ENCODE data around the gene UTS2R. TPM values are rescaled to one million over a fixed set of nuclear protein-coding genes. Genes with fewer than 3 reads are reported as not detected.

UTS2R gene
- polyA plus RNA-seq, 1 of the 3 experiments (the other 2 are of a cell fraction): not detected

GRCh38 chr17:82382933-82383255 is 11.3 kb downstream of the UTS2R start:
- WGBS (ENCODE audit: low lambda C conversion rate): 61% methylated on average over 11 of the region's 11 CpGs
- CTCF ChIA-PET: interaction anchor here (1.1 to 2.6 kb wide), 5 partner anchors 16 to 146 kb away, joined by 3 to 9 read pairs (median 5); no protein-coding TSS in a partner anchor
- Histone ChIP-seq H3K9me2 (no peaks in the 10 kb centered on the region), H3K27me3 (ENCODE audit: insufficient read depth) (peaks cover 29% of the 10 kb centered on the region), H3K4me2 (no peak overlapping the region), H3F3A (replicated peaks; ENCODE audit: insufficient read depth) (peaks cover 5% of the 10 kb centered on the region), H3K79me2 (ENCODE audit: insufficient read depth) (no peaks in the 10 kb centered on the region), H3K9ac (no peak overlapping the region), H2AFZ (ENCODE audit: low read depth) (no peak overlapping the region), H3K27ac (ENCODE audit: low read depth in 2 of 2, low read length in 1 of 2) (no peak overlapping the region), H3K36me3 (replicated peaks in 1 of 2; ENCODE audit: control insufficient read depth in 1 of 2, insufficient read depth in 2 of 2, low read length in 1 of 2) (no peaks in the 10 kb centered on the region), H3K4me3 (ENCODE audit: low read depth in 2 of 2, low read length in 1 of 2) (no peak overlapping the region), H4K20me1 (ENCODE audit: insufficient read depth) (0 out of 2 replicates have a peak, but pooled peaks cover 8% of the 10 kb centered on the region), H3K4me1 (ENCODE audit: control insufficient read depth in 1 of 2, insufficient read depth in 2 of 2, low read depth in 1 of 2, low read length in 1 of 2) (peaks cover 6 to 65% of the 10 kb centered on the region in 2 experiments; a peak in 2 of 4 replicates), H3K9me3 (no peaks in the 10 kb centered on the region)
- no peak for DNase-seq
- TF ChIP-seq GABPA (IDR thresholded peaks at IDR 0.05; ENCODE audit: low read depth) (no peak), USF2 (IDR thresholded peaks at IDR 0.05; ENCODE audit: borderline replicate concordance, low read depth, low read length) (no peak), TEAD4 (IDR thresholded peaks at IDR 0.05; ENCODE audit: borderline replicate concordance, insufficient read depth) (no peak), CTCF (IDR thresholded peaks at IDR 0.05) (no peak), MXI1 (IDR thresholded peaks at IDR 0.05; ENCODE audit: low read depth, low read length) (no peak), CHD2 (IDR thresholded peaks at IDR 0.05; ENCODE audit: low read length, partially characterized antibody) (no peak), JUND (IDR thresholded peaks at IDR 0.05) (no peak), SIN3A (IDR thresholded peaks at IDR 0.05; ENCODE audit: borderline replicate concordance, low read depth, low read length) (no peak), MAX (IDR thresholded peaks at IDR 0.05; ENCODE audit: low read depth) (no peak)
- POLR2A ChIA-PET: no interaction called here

- CTCF ChIA-PET: interaction anchor here (0.7 to 2.6 kb wide), 9 partner anchors 12 to 148 kb away, joined by 3 to 9 read pairs (median 4); partner anchors contain the start of gene UTS2R
- TF ChIP-seq CTCF (IDR thresholded peaks at IDR 0.05) (no peak), NRF1 (IDR thresholded peaks at IDR 0.05; ENCODE audit: low read depth, low read length) (no peak), YY1 (IDR thresholded peaks at IDR 0.05; ENCODE audit: low read depth) (no peak), ELF1 (IDR thresholded peaks at IDR 0.05) (no peak), RXRA (IDR thresholded peaks at IDR 0.05; ENCODE audit: borderline replicate concordance, low read depth) (no peak), MEF2A (IDR thresholded peaks at IDR 0.05; ENCODE audit: borderline replicate concordance, low read depth) (no peak), MAX (IDR thresholded peaks at IDR 0.05; ENCODE audit: low read depth) (no peak), PBX3 (IDR thresholded peaks at IDR 0.05) (no peak), JUND (IDR thresholded peaks at IDR 0.05) (no peak), RFX5 (IDR thresholded peaks at IDR 0.05; ENCODE audit: low read length) (no peak), RAD21 (IDR thresholded peaks at IDR 0.05; ENCODE audit: low read length) (no peak), EP300 (IDR thresholded peaks at IDR 0.05; ENCODE audit: borderline replicate concordance in 1 of 2, low read depth in 1 of 2, low read length in 1 of 2) (no peak), ZBTB33 (IDR thresholded peaks at IDR 0.05; ENCODE audit: borderline replicate concordance, low read depth) (no peak)
Observed at GRCh38 chr17:82383411-82383810, 11.8 kb downstream of the UTS2R start.

More at GRCh38 chr17:82383411-82383810, 11.8 kb downstream of the UTS2R start:
- H3K9me3 ChIP-seq: no peaks in the 10 kb centered on the region
- H3K79me2 ChIP-seq (ENCODE audit: insufficient read depth): no peaks in the 10 kb centered on the region
- POLR2A ChIA-PET: interaction anchor here (0.6 kb wide), 1 partner anchor 146 kb away, joined by 3 read pairs; no protein-coding TSS in a partner anchor
- 0 out of 2 replicates have a peak, but pooled peaks cover 8% of the 10 kb centered on the region for H4K20me1 ChIP-seq (ENCODE audit: insufficient read depth)
- peaks cover 5% of the 10 kb centered on the region for H3F3A ChIP-seq (replicated peaks; ENCODE audit: insufficient read depth)
- H3K4me1 ChIP-seq (ENCODE audit: control insufficient read depth in 1 of 2, insufficient read depth in 2 of 2, low read depth in 1 of 2, low read length in 1 of 2): peaks cover 6 to 65% of the 10 kb centered on the region in 2 experiments; a peak in 2 of 4 replicates
- peak; percentile 70 for DNase-seq
- H2AFZ ChIP-seq (ENCODE audit: low read depth): no peak overlapping the region
- H3K27ac ChIP-seq (ENCODE audit: low read depth in 2 of 2, low read length in 1 of 2): peak overlapping the region in 1 of 2 experiments; percentile 70; a peak in 2 of 4 replicates
- 53% methylated on average over 16 of the region's 18 CpGs for WGBS (ENCODE audit: low lambda C conversion rate)
- no peak overlapping the region for H3K9ac ChIP-seq
- H3K9me2 ChIP-seq: no peaks in the 10 kb centered on the region
- H3K4me2 ChIP-seq: no peak overlapping the region
- peaks cover 24% of the 10 kb centered on the region for H3K27me3 ChIP-seq (ENCODE audit: insufficient read depth)
- H3K4me3 ChIP-seq (ENCODE audit: low read depth in 2 of 2, low read length in 1 of 2): no peak overlapping the region
- H3K36me3 ChIP-seq (replicated peaks in 1 of 2; ENCODE audit: control insufficient read depth in 1 of 2, insufficient read depth in 2 of 2, low read length in 1 of 2): no peaks in the 10 kb centered on the region
